ENCODE measurements around the gene TFAP2E.

GRCh38 chr1:35539824-35540261, 33.3 kb upstream of the TFAP2E start:
- TF ChIP-seq POLR2A (IDR thresholded peaks at IDR 0.05) (no peak), CTCF (IDR thresholded peaks at IDR 0.05) (no peak)

Data from right lobe of liver (tissue), 4 donors.